ENCODE measurements around the gene USP6NL.

USP6NL gene

DNA sequence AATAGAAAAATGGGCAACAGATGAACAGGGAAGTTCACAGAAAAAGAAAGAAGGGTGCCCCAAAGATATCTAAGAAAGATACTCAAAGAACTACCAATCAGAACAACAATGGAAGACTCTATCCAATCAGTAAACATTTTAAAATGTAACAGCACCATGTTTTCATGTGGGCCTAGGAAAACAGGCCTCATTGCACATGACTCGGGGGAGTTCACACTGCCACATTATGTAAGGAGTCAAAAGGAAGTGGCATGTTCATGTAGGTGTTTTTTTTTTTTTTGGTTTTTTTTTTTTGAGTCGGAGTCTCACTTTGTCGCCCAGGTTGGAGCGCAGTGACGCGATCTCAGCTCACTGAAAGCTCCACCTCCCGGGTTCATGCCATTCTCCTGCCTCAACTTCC lies 132.2 kb downstream of the USP6NL start:
- Histone ChIP-seq H3K9me3 (ENCODE audit: control insufficient read depth, low read length) (no peaks in the 10 kb centered on the region), H3K36me3 (ENCODE audit: control insufficient read depth, insufficient read depth, low read length) (peaks cover 6% of the 10 kb centered on the region), H3K4me1 (ENCODE audit: control insufficient read depth, insufficient read depth, low read length) (no peaks in the 10 kb centered on the region), H3K9ac (ENCODE audit: low read length) (no peak overlapping the region), H3K4me3 (ENCODE audit: low read length) (no peak overlapping the region), H3K27me3 (ENCODE audit: control insufficient read depth, insufficient read depth, low read length) (no peaks in the 10 kb centered on the region)

DNA sequence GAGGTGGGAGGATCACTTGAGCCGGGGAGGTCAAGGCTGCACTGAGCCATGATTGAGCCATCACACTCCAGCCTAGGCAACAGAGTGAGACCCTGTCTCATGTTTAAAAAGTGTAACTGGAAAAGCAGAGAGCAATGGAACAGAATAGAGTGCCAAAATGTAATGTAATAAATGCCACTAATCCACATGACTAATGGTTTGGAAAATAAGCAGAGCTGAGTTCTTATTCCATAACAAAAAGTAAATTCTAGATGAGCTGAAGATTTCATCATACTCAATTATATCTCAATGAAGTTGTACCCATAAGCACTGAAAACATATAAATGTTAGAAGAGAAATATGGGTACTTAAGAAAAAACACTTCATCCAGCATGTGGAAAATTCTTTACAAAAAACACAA lies 132.6 kb downstream of the USP6NL start:
- Histone ChIP-seq H3K9me3 (ENCODE audit: control insufficient read depth, low read length) (no peaks in the 10 kb centered on the region), H3K4me3 (ENCODE audit: low read length) (no peak overlapping the region), H3K36me3 (ENCODE audit: control insufficient read depth, insufficient read depth, low read length) (peaks cover 6% of the 10 kb centered on the region), H3K4me1 (ENCODE audit: control insufficient read depth, insufficient read depth, low read length) (no peaks in the 10 kb centered on the region), H3K27me3 (ENCODE audit: control insufficient read depth, insufficient read depth, low read length) (no peaks in the 10 kb centered on the region), H3K9ac (ENCODE audit: low read length) (no peak overlapping the region)

DNA sequence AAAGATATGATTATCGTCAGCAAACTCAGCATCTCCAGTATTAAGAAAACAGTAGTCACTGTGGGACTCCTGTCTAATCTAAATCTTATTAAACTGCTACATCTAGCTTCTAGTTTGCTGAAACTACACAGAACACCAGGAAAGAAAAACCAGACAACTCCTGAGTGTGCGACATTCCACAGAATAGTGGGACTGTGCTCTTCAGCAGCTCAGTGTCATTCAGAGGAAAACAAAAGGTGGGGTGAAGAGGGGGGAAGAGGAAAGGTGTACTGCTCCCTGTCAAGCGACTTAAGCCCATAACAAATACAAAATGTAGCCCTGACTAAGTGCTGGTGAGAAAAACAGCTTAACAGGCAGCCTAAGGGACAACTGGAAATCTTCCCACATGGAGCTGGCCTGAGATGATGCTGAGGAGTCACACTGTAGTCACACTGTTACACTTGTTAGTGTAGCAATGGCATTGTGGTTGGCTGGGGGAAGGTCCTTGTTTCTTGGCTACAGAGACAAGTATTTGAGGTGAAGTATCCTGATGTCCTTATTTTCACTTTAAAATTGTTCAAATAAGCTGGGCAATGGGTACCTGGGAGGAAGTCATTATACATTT lies 135.5 kb downstream of the USP6NL start:
- H3K9me3 ChIP-seq (ENCODE audit: control insufficient read depth, low read length), result no peaks in the 10 kb centered on the region
- peaks cover 5% of the 10 kb centered on the region for H3K36me3 ChIP-seq (ENCODE audit: control insufficient read depth, insufficient read depth, low read length)

DNA sequence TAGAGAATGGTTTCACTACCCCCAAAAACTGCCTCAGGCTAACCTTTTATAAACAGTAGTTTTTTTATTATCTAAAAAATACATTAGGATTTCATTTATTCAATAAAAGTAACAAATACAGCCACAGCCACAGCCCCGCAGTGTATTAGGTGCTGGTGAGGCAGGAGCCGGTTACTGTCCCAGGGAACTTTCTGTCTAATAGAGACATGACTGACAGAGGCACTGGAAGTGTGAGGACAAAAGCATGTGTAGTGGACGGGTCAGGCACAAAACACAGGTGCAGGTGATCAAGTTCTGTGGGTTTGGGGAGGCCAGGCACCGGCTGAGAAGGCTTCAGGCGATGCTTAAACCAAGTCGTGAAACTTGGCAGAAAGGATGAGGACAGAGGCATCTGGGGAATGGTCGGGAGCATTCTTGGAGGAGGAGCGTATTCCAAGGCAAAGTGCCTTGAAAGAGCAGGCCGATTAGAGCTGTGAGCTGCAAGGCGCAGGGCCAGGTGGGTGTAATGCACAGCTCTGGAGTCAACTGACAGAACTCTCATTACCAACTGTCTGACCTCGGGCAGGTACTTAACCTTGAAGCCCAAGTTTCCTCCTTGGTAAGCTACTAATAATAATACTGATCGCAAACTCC lies 138.2 kb downstream of the USP6NL start:
- Histone ChIP-seq H3K9me3 (ENCODE audit: control insufficient read depth, low read length) (no peaks in the 10 kb centered on the region), H3K4me3 (ENCODE audit: low read length) (no peak overlapping the region), H3K27me3 (ENCODE audit: control insufficient read depth, insufficient read depth, low read length) (no peaks in the 10 kb centered on the region), H3K36me3 (ENCODE audit: control insufficient read depth, insufficient read depth, low read length) (no peaks in the 10 kb centered on the region), H3K4me1 (ENCODE audit: control insufficient read depth, insufficient read depth, low read length) (no peaks in the 10 kb centered on the region), H3K9ac (ENCODE audit: low read length) (no peak overlapping the region)

More for the DNA sequence above, 135.5 kb downstream of the USP6NL start:
- H3K4me1 ChIP-seq (ENCODE audit: control insufficient read depth, insufficient read depth, low read length), result no peaks in the 10 kb centered on the region
- no peak overlapping the region for H3K9ac ChIP-seq (ENCODE audit: low read length)
- no peak overlapping the region for H3K4me3 ChIP-seq (ENCODE audit: low read length)
- no peaks in the 10 kb centered on the region for H3K27me3 ChIP-seq (ENCODE audit: control insufficient read depth, insufficient read depth, low read length)

DNA sequence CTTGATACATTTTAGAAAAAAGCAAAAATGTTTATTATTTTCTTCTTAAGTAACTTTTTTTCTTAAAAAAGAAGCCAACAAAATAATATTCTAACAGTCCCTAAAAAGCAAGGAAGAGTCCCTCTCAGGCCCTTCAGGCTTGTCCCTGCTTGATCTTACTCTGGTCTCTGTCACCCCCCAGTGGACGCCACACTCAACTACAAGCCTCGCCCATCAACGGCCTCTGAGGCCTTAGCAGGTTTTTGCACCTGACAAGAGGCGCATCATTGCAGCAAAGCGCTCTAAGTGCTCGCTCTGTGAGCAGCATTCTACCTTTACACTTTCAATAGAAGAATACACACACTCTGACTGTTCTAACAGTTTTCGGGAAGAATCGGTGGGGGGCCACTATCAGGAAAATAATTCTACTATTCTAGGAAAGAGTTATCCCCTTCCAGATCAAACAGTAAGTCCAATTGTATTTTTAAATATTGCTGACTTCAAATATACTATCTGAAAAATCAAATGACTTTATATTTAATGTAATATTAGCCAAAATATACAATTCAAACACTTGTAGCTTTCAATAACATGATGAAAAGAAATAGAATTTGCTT lies 139.2 kb downstream of the USP6NL start:
- Histone ChIP-seq H3K36me3 (ENCODE audit: control insufficient read depth, insufficient read depth, low read length) (no peaks in the 10 kb centered on the region), H3K4me3 (ENCODE audit: low read length) (no peak overlapping the region), H3K4me1 (ENCODE audit: control insufficient read depth, insufficient read depth, low read length) (no peaks in the 10 kb centered on the region), H3K9ac (ENCODE audit: low read length) (no peak overlapping the region), H3K9me3 (ENCODE audit: control insufficient read depth, low read length) (no peaks in the 10 kb centered on the region), H3K27me3 (ENCODE audit: control insufficient read depth, insufficient read depth, low read length) (no peaks in the 10 kb centered on the region)

DNA sequence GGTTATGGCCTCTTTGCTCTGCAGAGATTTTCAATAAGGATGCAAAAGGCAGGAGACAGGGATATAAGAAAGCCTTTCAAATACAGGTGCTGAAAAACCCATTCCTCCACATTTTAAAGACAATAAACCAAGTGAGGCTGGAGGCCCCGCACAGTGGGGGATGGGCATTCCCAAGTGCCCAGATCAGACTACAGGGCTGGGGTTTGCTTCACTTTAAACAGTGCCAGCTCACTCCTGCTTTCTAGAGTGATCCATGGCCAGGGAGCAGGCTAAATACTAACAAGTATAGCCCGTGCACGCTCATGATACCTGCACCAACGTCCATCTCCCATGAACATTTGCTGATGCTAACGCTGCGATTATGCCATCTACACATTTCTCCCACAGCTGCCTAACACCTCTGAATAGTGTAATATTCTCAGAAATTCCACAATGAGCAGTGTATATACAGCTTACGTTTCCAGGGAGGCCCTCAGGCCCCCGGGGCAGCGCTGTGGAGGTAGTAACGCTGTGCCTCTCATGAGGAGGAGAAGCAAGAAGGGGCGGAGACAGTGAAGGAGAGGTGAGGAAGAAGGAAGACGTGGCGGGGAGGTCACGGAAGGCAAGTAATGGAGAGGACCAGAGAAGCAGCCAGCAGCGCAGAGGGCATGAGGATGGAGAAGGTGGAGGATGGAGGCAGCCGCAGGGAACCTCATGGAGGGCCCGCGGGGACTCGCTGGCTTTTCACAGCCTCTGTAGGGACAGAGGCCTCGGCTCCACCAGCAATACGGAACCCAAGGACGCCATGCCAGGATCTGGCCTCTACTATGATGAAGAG lies 141.7 kb downstream of the USP6NL start:
- Histone ChIP-seq H3K36me3 (ENCODE audit: control insufficient read depth, insufficient read depth, low read length) (no peaks in the 10 kb centered on the region), H3K9ac (ENCODE audit: low read length) (no peak overlapping the region), H3K27me3 (ENCODE audit: control insufficient read depth, insufficient read depth, low read length) (no peaks in the 10 kb centered on the region), H3K4me3 (ENCODE audit: low read length) (no peak overlapping the region), H3K9me3 (ENCODE audit: control insufficient read depth, low read length) (no peaks in the 10 kb centered on the region), H3K4me1 (ENCODE audit: control insufficient read depth, insufficient read depth, low read length) (no peaks in the 10 kb centered on the region)

DNA sequence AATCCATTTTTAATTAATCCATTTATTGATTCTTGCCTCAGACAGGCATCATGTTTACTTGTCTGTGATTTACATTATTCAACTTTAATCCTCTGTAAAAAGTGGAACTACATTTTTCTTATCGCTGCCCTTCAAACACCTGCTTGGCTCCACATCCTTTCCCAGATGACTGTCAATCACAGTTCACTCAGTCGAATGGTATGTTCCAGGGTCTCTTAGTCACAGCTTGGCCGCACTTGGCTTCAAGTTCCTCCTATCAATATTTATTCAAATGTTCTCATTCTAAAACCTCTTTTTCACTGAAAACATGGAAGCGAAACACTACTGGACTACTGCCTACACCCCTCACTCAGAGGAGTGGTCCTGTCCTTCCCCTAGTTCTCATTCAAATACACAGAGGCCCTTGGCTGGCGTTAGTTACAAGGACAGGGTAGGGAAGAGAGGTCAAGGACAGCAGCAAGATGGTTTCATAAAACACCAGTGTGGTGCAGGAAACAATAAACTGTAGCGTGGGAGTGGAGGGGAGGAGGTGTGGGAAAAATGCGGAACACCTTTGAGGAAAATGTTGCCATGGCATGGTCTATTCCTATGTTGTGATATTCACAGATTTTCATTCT lies 143.2 kb downstream of the USP6NL start:
- Histone ChIP-seq H3K4me3 (ENCODE audit: low read length) (no peak overlapping the region), H3K4me1 (ENCODE audit: control insufficient read depth, insufficient read depth, low read length) (no peaks in the 10 kb centered on the region), H3K9me3 (ENCODE audit: control insufficient read depth, low read length) (no peaks in the 10 kb centered on the region), H3K36me3 (ENCODE audit: control insufficient read depth, insufficient read depth, low read length) (no peaks in the 10 kb centered on the region), H3K9ac (ENCODE audit: low read length) (no peak overlapping the region), H3K27me3 (ENCODE audit: control insufficient read depth, insufficient read depth, low read length) (no peaks in the 10 kb centered on the region)

DNA sequence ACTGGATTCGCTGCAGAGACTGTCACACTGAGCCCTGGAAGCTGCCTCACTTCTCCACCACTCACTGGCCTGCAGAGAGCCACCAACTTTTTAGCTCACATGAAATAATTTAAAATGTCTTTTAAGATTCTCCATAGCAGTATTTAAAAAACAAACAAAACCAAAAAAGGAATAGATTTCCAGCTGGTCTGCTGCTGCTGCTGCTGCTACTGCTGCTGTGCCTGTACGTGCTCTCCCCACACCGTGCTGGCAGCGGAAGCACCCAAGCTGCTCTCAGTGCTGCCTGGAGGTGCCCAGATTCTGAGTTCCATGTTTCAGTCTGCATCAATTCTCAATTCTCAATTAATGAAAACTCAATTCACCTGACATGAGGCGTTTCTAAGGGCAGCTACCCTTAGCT lies 146.0 kb downstream of the USP6NL start:
- no peak overlapping the region for H3K4me3 ChIP-seq (ENCODE audit: low read length)
- no peak overlapping the region for H3K9ac ChIP-seq (ENCODE audit: low read length)
- H3K27me3 ChIP-seq (ENCODE audit: control insufficient read depth, insufficient read depth, low read length), result no peaks in the 10 kb centered on the region
- H3K9me3 ChIP-seq (ENCODE audit: control insufficient read depth, low read length), result no peaks in the 10 kb centered on the region
- H3K36me3 ChIP-seq (ENCODE audit: control insufficient read depth, insufficient read depth, low read length), result no peaks in the 10 kb centered on the region
- no peaks in the 10 kb centered on the region for H3K4me1 ChIP-seq (ENCODE audit: control insufficient read depth, insufficient read depth, low read length)

DNA sequence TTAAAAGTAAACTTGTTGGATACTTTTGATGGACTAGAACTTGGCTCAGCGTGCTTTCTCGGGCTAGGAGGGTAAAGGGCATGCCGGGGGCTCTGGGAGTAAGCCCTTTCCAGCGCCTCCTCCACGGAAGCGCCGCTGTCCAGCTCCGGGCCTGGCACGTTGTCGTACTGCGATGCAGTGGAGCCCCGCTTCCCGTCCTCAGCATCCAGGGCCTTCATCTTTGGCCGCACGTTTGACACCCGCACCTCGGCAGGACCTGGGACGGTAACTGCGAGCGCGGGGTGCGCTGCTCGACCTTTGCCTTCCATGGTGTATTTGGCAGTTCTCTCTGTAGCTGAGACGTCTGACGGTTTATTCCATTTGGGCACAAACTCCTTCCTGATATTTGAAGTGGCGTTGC lies 148.3 kb downstream of the USP6NL start:
- Histone ChIP-seq H3K4me3 (ENCODE audit: low read length) (no peak overlapping the region), H3K27me3 (ENCODE audit: control insufficient read depth, insufficient read depth, low read length) (no peaks in the 10 kb centered on the region), H3K9ac (ENCODE audit: low read length) (no peak overlapping the region), H3K36me3 (ENCODE audit: control insufficient read depth, insufficient read depth, low read length) (no peaks in the 10 kb centered on the region), H3K4me1 (ENCODE audit: control insufficient read depth, insufficient read depth, low read length) (no peaks in the 10 kb centered on the region), H3K9me3 (ENCODE audit: control insufficient read depth, low read length) (no peaks in the 10 kb centered on the region)

DNA sequence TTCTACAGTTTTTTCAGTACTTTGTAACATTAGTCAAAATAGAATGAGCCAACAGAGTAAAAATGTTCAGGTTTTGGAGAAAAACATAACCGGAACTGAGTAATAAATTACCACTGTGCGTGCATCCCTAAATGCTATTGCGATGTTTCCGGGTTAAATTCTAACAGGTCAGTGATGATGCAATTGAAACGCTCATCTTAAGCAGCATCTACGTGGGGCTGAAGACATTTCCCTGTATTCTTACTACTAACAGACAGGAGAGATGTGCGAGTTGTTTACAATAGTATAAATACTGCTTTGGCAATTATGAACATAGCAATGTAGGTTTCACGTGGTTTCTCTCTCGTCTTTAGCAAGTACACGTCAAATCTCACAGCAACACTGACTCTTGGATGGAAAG lies 149.4 kb downstream of the USP6NL start:
- no peaks in the 10 kb centered on the region for H3K9me3 ChIP-seq (ENCODE audit: control insufficient read depth, low read length)
- H3K4me1 ChIP-seq (ENCODE audit: control insufficient read depth, insufficient read depth, low read length), result no peaks in the 10 kb centered on the region
- H3K9ac ChIP-seq (ENCODE audit: low read length), result no peak overlapping the region
- no peak overlapping the region for H3K4me3 ChIP-seq (ENCODE audit: low read length)
- H3K27me3 ChIP-seq (ENCODE audit: control insufficient read depth, insufficient read depth, low read length), result no peaks in the 10 kb centered on the region
- H3K36me3 ChIP-seq (ENCODE audit: control insufficient read depth, insufficient read depth, low read length), result no peaks in the 10 kb centered on the region

DNA sequence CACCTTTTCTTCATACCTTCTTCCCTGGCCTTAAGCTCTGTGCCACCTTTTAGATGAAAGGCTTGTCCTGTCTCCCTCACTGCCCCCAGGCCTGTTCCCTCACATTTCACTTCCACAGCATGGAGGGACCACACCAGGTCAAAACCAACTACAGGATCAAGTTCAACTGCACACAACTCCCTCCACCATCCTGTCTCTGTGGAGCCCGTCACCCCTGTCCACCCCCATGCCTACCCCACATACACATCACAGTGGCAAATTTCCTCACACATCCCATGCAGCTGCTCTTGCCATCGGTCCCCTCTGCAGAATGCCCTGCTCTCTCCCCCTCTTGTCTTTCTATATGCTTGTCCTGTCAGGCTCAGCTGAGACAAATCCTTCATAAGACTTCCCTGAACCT lies 154.1 kb downstream of the USP6NL start:
- no peak overlapping the region for H3K4me3 ChIP-seq (ENCODE audit: low read length)
- no peaks in the 10 kb centered on the region for H3K9me3 ChIP-seq (ENCODE audit: control insufficient read depth, low read length)
- no peaks in the 10 kb centered on the region for H3K4me1 ChIP-seq (ENCODE audit: control insufficient read depth, insufficient read depth, low read length)
- H3K9ac ChIP-seq (ENCODE audit: low read length), result no peak overlapping the region
- H3K36me3 ChIP-seq (ENCODE audit: control insufficient read depth, insufficient read depth, low read length), result no peaks in the 10 kb centered on the region
- H3K27me3 ChIP-seq (ENCODE audit: control insufficient read depth, insufficient read depth, low read length), result no peaks in the 10 kb centered on the region

All from mucosa of stomach (tissue), 1 donor.